ENCODE measurements around the gene ZNF548.
"Not testable (repeated sequence)": the region's sequence is repeated elsewhere in the genome, so short reads cannot be mapped to it uniquely, and the experiment has no call there.

ZNF548 gene

GRCh38 chr19:57389730-57390598, at the start of gene ZNF548:
Gene ZNF548 (plus strand): TSS chr19:57389854. CDS start chr19:57390100, 246 bp downstream.
- DNase-seq (ENCODE audit: low spot score) = peak; percentile 100

- DNase-seq (ENCODE audit: low spot score) = no peak
Measured at GRCh38 chr19:57342582-57342981, 47.1 kb upstream of the ZNF548 start.

GRCh38 chr19:57348136-57348535, 41.5 kb upstream of the ZNF548 start:
- DNase-seq (ENCODE audit: low spot score) = no peak

- peak; percentile 99 for DNase-seq (ENCODE audit: low spot score)
Measured at GRCh38 chr19:57350877-57351805, 38.5 kb upstream of the ZNF548 start, which contains the start of gene ZNF304. Gene ZNF304 (plus strand): TSS chr19:57351271. CDS start chr19:57351665, 394 bp downstream.

- no peak for DNase-seq (ENCODE audit: low spot score)
Measured at GRCh38 chr19:57351867-57352266, 37.8 kb upstream of the ZNF548 start.

GRCh38 chr19:57355916-57356315, 33.7 kb upstream of the ZNF548 start:
- no peak for DNase-seq (ENCODE audit: low spot score)

- DNase-seq (ENCODE audit: low spot score) = no peak
Measured at GRCh38 chr19:57357406-57357805, 32.2 kb upstream of the ZNF548 start.

- DNase-seq (ENCODE audit: low spot score) = no peak
Measured at GRCh38 chr19:57359300-57359699, 30.4 kb upstream of the ZNF548 start.

GRCh38 chr19:57362419-57362818, 27.2 kb upstream of the ZNF548 start:
- no peak for DNase-seq (ENCODE audit: low spot score)

GRCh38 chr19:57362997-57363687, 26.5 kb upstream of the ZNF548 start, which contains the start of the genes TRAPPC2B and ZNF547:
Gene TRAPPC2B (plus strand): TSS chr19:57363551. CDS start chr19:57364834, 1,283 bp downstream.
Gene ZNF547 (plus strand): TSS chr19:57363551. CDS start chr19:57368556, 5,005 bp downstream.
- DNase-seq (ENCODE audit: low spot score) = peak; percentile 100

GRCh38 chr19:57363688-57364181, 25.9 kb upstream of the ZNF548 start:
- no peak for DNase-seq (ENCODE audit: low spot score)

- DNase-seq (ENCODE audit: low spot score) = no peak
Measured at GRCh38 chr19:57366776-57367175, 22.9 kb upstream of the ZNF548 start.

- no peak for DNase-seq (ENCODE audit: low spot score)
Measured at GRCh38 chr19:57374179-57374578, 15.5 kb upstream of the ZNF548 start.

- DNase-seq (ENCODE audit: low spot score) = not testable (repeated sequence)
Measured at GRCh38 chr19:57374647-57375046, 15.0 kb upstream of the ZNF548 start.

- no peak for DNase-seq (ENCODE audit: low spot score)
Measured at GRCh38 chr19:57376151-57376550, 13.5 kb upstream of the ZNF548 start.

- no peak for DNase-seq (ENCODE audit: low spot score)
Measured at GRCh38 chr19:57377498-57378146, 12.0 kb upstream of the ZNF548 start.

- no peak for DNase-seq (ENCODE audit: low spot score)
Measured at GRCh38 chr19:57380923-57381322, 8.7 kb upstream of the ZNF548 start.

- DNase-seq (ENCODE audit: low spot score) = no peak
Measured at GRCh38 chr19:57382806-57383488, 6.7 kb upstream of the ZNF548 start.

- no peak for DNase-seq (ENCODE audit: low spot score)
Measured at GRCh38 chr19:57389194-57389729, 392 bp upstream of the ZNF548 start.

- no peak for DNase-seq (ENCODE audit: low spot score)
Measured at GRCh38 chr19:57395710-57396109, 6.1 kb downstream of the ZNF548 start.
